SK-N-MC (cell line): Measurements from ENCODE around the gene UXS1.

Experiments
- EZH2 ChIP-seq: fragments of 200-600 bp; sonication (generic); IDR thresholded peaks from one replicate; pipeline ENCODE4 v1.6.1; 2017; ENCODE audit warnings: antibody characterized with exemption
- POLR2AphosphoS5 ChIP-seq: IDR thresholded peaks from 2 replicates; pipeline ENCODE4 v1.6.1; 2012; ENCODE audit warnings: mild to moderate bottlenecking, low read depth, low read length, borderline replicate concordance

DNA sequence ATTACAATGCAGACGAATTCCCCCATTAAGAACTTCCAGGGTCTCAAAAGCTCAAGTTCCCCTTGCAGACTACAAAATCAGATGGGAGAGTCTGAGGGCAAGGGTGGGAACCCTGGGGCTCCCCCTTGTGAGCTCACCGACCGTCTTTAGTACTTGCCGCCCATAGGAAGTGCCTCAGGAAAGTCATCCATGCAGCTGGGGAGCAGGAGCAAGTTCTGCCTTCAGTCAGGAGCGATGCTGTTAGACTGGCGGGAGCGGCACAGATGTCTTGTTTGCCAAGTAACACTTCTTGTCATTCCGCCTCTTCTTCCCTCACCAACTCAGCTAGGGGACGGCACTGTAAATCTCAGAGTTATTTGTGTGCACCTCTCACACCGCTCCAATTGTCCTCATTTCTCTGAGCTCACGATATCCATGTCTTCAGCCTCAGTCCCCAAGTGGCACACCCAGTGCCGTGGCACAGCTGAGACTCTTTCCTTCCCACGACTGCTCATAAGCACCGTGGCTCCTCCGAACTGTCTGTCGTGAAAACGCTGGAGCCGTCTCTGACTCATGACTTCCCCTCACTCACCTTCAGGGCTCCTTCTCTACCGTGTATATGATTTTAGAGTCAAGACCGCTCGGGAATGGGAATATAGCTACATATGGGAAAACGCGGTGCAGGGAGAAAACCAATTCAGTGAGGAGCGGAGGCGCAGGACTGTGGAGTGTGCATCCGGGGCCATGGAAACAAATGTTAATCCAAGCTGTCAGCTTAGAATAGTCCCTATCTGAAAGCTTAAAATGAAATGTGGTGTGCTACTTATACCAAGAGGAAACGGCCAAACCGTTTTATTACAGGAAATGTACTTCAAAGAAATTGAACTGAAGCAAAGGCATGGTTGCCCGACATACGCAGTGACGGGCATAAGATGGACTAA is 34.0 kb downstream of the UXS1 start:
- TF ChIP-seq EZH2 (no peak), POLR2AphosphoS5 (no peak)
